GM12878 (cell line): ENCODE data around the gene TIMM17A. TPM values are rescaled to one million over a fixed set of nuclear protein-coding genes. Genes with fewer than 3 reads are reported as not detected.

ENCODE experiments used
- ATAC-seq: fragments of 200-7000 bp; cut with Tn5 transposase; 3 replicates; pipeline ENCODE4 v1.9.1; 2020; ENCODE audit warnings: mild to moderate bottlenecking, moderate library complexity
- BruUV-seq: library from RNA; stranded (reverse); fragments of 400-500 nt; replicated peaks from 2 replicates; lab custom pipeline; 2021; lab: Mats Ljungman, UMichigan
- CTCF ChIA-PET: fragments of 300-600 bp; sonication (Branson Sonifier 250); formaldehyde crosslinking; extraction: SDS; loops from one replicate; lab custom pipeline; 2021; ENCODE audit warnings: inconsistent platforms; lab: Yijun Ruan, JAX
- POLR2A ChIA-PET: fragments of 350-600 bp; formaldehyde crosslinking; extraction: SDS; loops from one replicate; lab custom pipeline; 2021; ENCODE audit warnings: inconsistent platforms; lab: Charles Lee
- RAD21 ChIA-PET: fragments of 300-600 bp; sonication (Branson Sonifier 250); formaldehyde crosslinking; loops from one replicate; lab custom pipeline; 2023; ENCODE audit warnings: antibody characterized with exemption; ENCODE audit not compliant: unreplicated experiment; lab: Charles Lee
- SMC1A ChIA-PET: fragments of 300-600 bp; sonication (Branson Sonifier 250); formaldehyde crosslinking; loops from one replicate; lab custom pipeline; 2023; ENCODE audit not compliant: unreplicated experiment, uncharacterized antibody; lab: Charles Lee
- DNase-seq: peaks from one replicate; pipeline ENCODE4 v3.0.0-alpha.2; 2011; ENCODE audit warnings: low read depth, low spot score
- FAIRE-seq: peaks from 3 replicates; lab custom pipeline; 2011; peaks lifted over from hg19 to GRCh38; lab: Jason Lieb, UNC
- H2AFZ ChIP-seq: 2 replicates; pipeline ENCODE4 v1.6.0; 2011; ENCODE audit warnings: low read depth, low read length, control low read depth; ENCODE audit not compliant: control insufficient read depth
- H3K27ac ChIP-seq: 2 replicates; pipeline ENCODE4 v1.5.1; 2011; ENCODE audit warnings: control low read depth; ENCODE audit not compliant: control insufficient read depth, insufficient read depth
- H3K27me3 ChIP-seq, 2 experiments: replicated peaks in 1 of 2; 2 replicates each; pipeline versions ENCODE4 v1.6.0 to v1.6.1; 2011; ENCODE audit warnings: low read length in 1 of 2; ENCODE audit not compliant: control insufficient read depth in 2 of 2, insufficient read depth in 2 of 2
- H3K36me3 ChIP-seq, 2 experiments: 2 replicates each; pipeline ENCODE4 v1.5.1; 2011; ENCODE audit warnings: low read length in 1 of 2; ENCODE audit not compliant: control insufficient read depth in 2 of 2, insufficient read depth in 2 of 2
- H3K4me1 ChIP-seq: 2 replicates; pipeline ENCODE4 v1.6.1; 2011; ENCODE audit warnings: mild to moderate bottlenecking, low read length, moderate library complexity, mixed read lengths; ENCODE audit not compliant: control insufficient read depth, insufficient read depth
- H3K4me2 ChIP-seq: 2 replicates; pipeline ENCODE4 v1.6.0; 2011; ENCODE audit warnings: control low read depth; ENCODE audit not compliant: control insufficient read depth, insufficient read depth
- H3K4me3 ChIP-seq: fragments of 200-600 bp; sonication (generic); 2 replicates; pipeline ENCODE4 v1.5.1; 2016
- H3K79me2 ChIP-seq: 2 replicates; pipeline ENCODE4 v1.6.0; 2011; ENCODE audit warnings: low read length; ENCODE audit not compliant: control insufficient read depth, insufficient read depth
- H3K9ac ChIP-seq: 2 replicates; pipeline ENCODE4 v1.8.0; 2011; ENCODE audit warnings: low read length, control low read depth, mixed read lengths; ENCODE audit not compliant: control insufficient read depth, insufficient read depth
- H3K9me3 ChIP-seq: replicated peaks from 3 replicates; pipeline ENCODE4 v1.5.1; 2011; ENCODE audit warnings: mild to moderate bottlenecking, low read length; ENCODE audit not compliant: control insufficient read depth, insufficient read depth
- H4K20me1 ChIP-seq: 2 replicates; pipeline ENCODE4 v1.6.0; 2011; ENCODE audit not compliant: control insufficient read depth, insufficient read depth
- E2F8 ChIP-seq: fragments of 450-650 bp; IDR thresholded peaks from 2 replicates; pipeline ENCODE4 v1.6.1; 2018; ENCODE audit warnings: mild to moderate bottlenecking, low read depth, moderate library complexity; ENCODE audit not compliant: partially characterized antibody
- EGR1 ChIP-seq, 2 experiments: IDR thresholded peaks; 1 replicate in 1 of 2; 2 replicates in 1 of 2; pipeline ENCODE4 v1.6.1; 2011 to 2012; ENCODE audit warnings: low read depth in 2 of 2, low read length in 2 of 2, borderline replicate concordance in 1 of 2, mild to moderate bottlenecking in 1 of 2, moderate library complexity in 1 of 2
- ESRRA ChIP-seq: IDR thresholded peaks from 2 replicates; pipeline ENCODE4 v1.6.1; 2012; ENCODE audit warnings: mild to moderate bottlenecking, low read length, improper control_type of control experiment
- KAT2A ChIP-seq: conservative IDR thresholded peaks from 2 replicates; pipeline ENCODE4 v1.6.1; 2011; ENCODE audit warnings: low read depth, low read length; ENCODE audit not compliant: control insufficient read depth
- POLR2A ChIP-seq: IDR thresholded peaks from 2 replicates; pipeline ENCODE4 v1.6.1; 2011; ENCODE audit warnings: low read depth, mild to moderate bottlenecking, low read length
- RCOR1 ChIP-seq: conservative IDR thresholded peaks from 2 replicates; pipeline ENCODE4 v1.6.1; 2012; ENCODE audit warnings: low read depth, low read length, improper control_type of control experiment
- REST ChIP-seq: IDR thresholded peaks from 2 replicates; pipeline ENCODE4 v1.6.1; 2012; ENCODE audit warnings: mild to moderate bottlenecking, low read depth, low read length
- SP1 ChIP-seq: IDR thresholded peaks from one replicate; pipeline ENCODE4 v1.6.1; 2011; ENCODE audit warnings: low read depth, low read length
- SREBF2 ChIP-seq: IDR thresholded peaks from 2 replicates; pipeline ENCODE4 v1.6.1; 2012; ENCODE audit warnings: mild to moderate bottlenecking, low read length
- USF2 ChIP-seq: IDR thresholded peaks from 2 replicates; pipeline ENCODE4 v1.6.1; 2011; ENCODE audit warnings: low read depth, low read length, improper control_type of control experiment, borderline replicate concordance
- ZBTB11 ChIP-seq: fragments of 450-650 bp; formaldehyde crosslinking; IDR thresholded peaks from 2 replicates; pipeline ENCODE4 v1.5.0; 2022; ENCODE audit warnings: mild to moderate bottlenecking, missing genetic modification characterization
- ZNF24 ChIP-seq: fragments of 450-650 bp; IDR thresholded peaks from 2 replicates; pipeline ENCODE4 v1.6.1; 2017; ENCODE audit warnings: antibody characterized with exemption, mild to moderate bottlenecking
- ZSCAN29 ChIP-seq: fragments of 450-650 bp; IDR thresholded peaks from 2 replicates; pipeline ENCODE4 v1.6.1; 2017; ENCODE audit warnings: mild to moderate bottlenecking, moderate library complexity
- in situ Hi-C: fragments of 300-500 bp; cut with MboI; formaldehyde crosslinking; loops from 9 replicates; pipeline ENCODE4 v1.14.3; 2018; ENCODE audit warnings: mixed read lengths
- intact Hi-C: fragments of 100-400 bp; cut with micrococcal nuclease; formaldehyde crosslinking; loops from one replicate; pipeline ENCODE4 v1.14.2; 2022; ENCODE audit not compliant: unreplicated experiment
- polyA plus RNA-seq, 11 experiments: library from polyadenylated mRNA; depleted of rRNA in 4 of 11; unstranded in 6 of 11; stranded (reverse) in 5 of 11; fragments of >200 nt; fragmentation: Nextera tagmentation in 4 of 11; fragmentation: Illumina TruSeq in 1 of 11; extraction: Ambion mirVana in 4 of 11; extraction: Trizol in 1 of 11; gene quantifications; 1 replicate in 1 of 11; 2 replicates in 10 of 11; pipeline versions ENCODE4 v1.2.1 to v1.2.3, GENCODE V29; 2011 to 2016; ENCODE audit warnings: inconsistent platforms in 2 of 11, missing spikeins in 2 of 11, low read depth in 1 of 11
- total RNA-seq, 4 experiments: library from RNA; depleted of rRNA in 3 of 4; stranded (reverse); fragments of >200 nt in 3 of 4; fragmentation: Illumina TruSeq in 1 of 4; extraction: Trizol in 1 of 4; gene quantifications; 2 replicates each; pipeline versions ENCODE4 v1.2.1 to v1.2.3, GENCODE V29; 2013 to 2021

The TIMM17A gene
- total and polyA plus RNA-seq, 10 of the 15 experiments (the other 5 are each of a cell fraction or from before 2014, with no cell fraction given), result 68.6 to 357 (median 92.4) TPM

- in situ Hi-C loops, result no loop called here
- FAIRE-seq, result no peak
- no peaks in the 10 kb centered on the region for H3K79me2 ChIP-seq
- no peaks in the 10 kb centered on the region for H3K4me1 ChIP-seq
- no peak for ATAC-seq
- CTCF ChIA-PET, result interaction anchor here (0.7 to 2.5 kb wide), 2 partner anchors 23 to 53 kb away, joined by 4 to 11 read pairs; no protein-coding TSS in a partner anchor
- RAD21 ChIA-PET, result no interaction called here
- no peaks in the 10 kb centered on the region for H3K9me3 ChIP-seq
- H3K4me3 ChIP-seq, result no peak overlapping the region
- no TSS peak for BruUV-seq
- intact Hi-C loops, result no loop called here
- SMC1A ChIA-PET, result no interaction called here
- H3K27ac ChIP-seq, result no peak overlapping the region
- no peak overlapping the region for H3K9ac ChIP-seq
- H4K20me1 ChIP-seq, result no peaks in the 10 kb centered on the region
- H3K27me3 ChIP-seq, result peaks cover 8 to 17% of the 10 kb centered on the region in 2 experiments
- POLR2A ChIA-PET, result no interaction called here
- DNase-seq, result no peak
- H3K36me3 ChIP-seq, result no peaks in the 10 kb centered on the region
- H2AFZ ChIP-seq, result no peak overlapping the region
- H3K4me2 ChIP-seq, result no peak overlapping the region
- TF ChIP-seq USF2, result no peak
- TF ChIP-seq REST, result no peak
- no peak for TF ChIP-seq SREBF2
- TF ChIP-seq E2F8, result no peak
- TF ChIP-seq EGR1 (IDR thresholded peaks at IDR 0.05; ENCODE audit: borderline replicate concordance in 1 of 2, low read depth in 2 of 2, low read length in 2 of 2), result no peak
- no peak for TF ChIP-seq RCOR1
- no peak for TF ChIP-seq SP1
- TF ChIP-seq POLR2A, result no peak
- TF ChIP-seq ZBTB11 (CRISPR knock-in tag), result no peak
- TF ChIP-seq ESRRA, result no peak
- no peak for TF ChIP-seq ZSCAN29
- no peak for TF ChIP-seq ZNF24
- TF ChIP-seq KAT2A, result no peak
These were observed 5.8 kb upstream of the TIMM17A start for GRCh38 chr1:201949491-201949890.
